Measurements from ENCODE around the gene RFPL3.
A peak's percentile ranks its signal among the peaks of the same experiment; 100 is the strongest.
"Not testable (repeated sequence)": the region's sequence is repeated elsewhere in the genome, so short reads cannot be mapped to it uniquely, and the experiment has no call there.

RFPL3 gene

GRCh38 chr22:32352681-32353080, 5.0 kb upstream of the RFPL3 start:
- no peak overlapping the region for H3K4me3 ChIP-seq (ENCODE audit: low read depth, low read length)
- no peak for DNase-seq (ENCODE audit: low read depth)
- TF ChIP-seq CTCF (conservative IDR thresholded peaks at IDR 0.05; ENCODE audit: low read depth, low read length): no peak

GRCh38 chr22:32353292-32353691, 4.4 kb upstream of the RFPL3 start:
- TF ChIP-seq CTCF (conservative IDR thresholded peaks at IDR 0.05; ENCODE audit: low read depth, low read length): no peak
- DNase-seq (ENCODE audit: low read depth): no peak
- H3K4me3 ChIP-seq (ENCODE audit: low read depth, low read length): no peak overlapping the region

- H3K4me3 ChIP-seq (ENCODE audit: low read depth, low read length): no peak overlapping the region
- no peak for TF ChIP-seq CTCF (conservative IDR thresholded peaks at IDR 0.05; ENCODE audit: low read depth, low read length)
- no peak for DNase-seq (ENCODE audit: low read depth)
Observed at GRCh38 chr22:32353840-32354239, 3.8 kb upstream of the RFPL3 start.

- no peak overlapping the region for H3K4me3 ChIP-seq (ENCODE audit: low read depth, low read length)
- no peak for TF ChIP-seq CTCF (conservative IDR thresholded peaks at IDR 0.05; ENCODE audit: low read depth, low read length)
- peak; percentile 29 for DNase-seq (ENCODE audit: low read depth)
Observed at GRCh38 chr22:32354360-32355351, 3.0 kb upstream of the RFPL3 start.

- no peak overlapping the region for H3K4me3 ChIP-seq (ENCODE audit: low read depth, low read length)
- peak; percentile 27 for TF ChIP-seq CTCF (conservative IDR thresholded peaks at IDR 0.05; ENCODE audit: low read depth, low read length)
- DNase-seq (ENCODE audit: low read depth): peak; percentile 10
Observed at GRCh38 chr22:32355760-32356159, 1.9 kb upstream of the RFPL3 start.

GRCh38 chr22:32360096-32360495, 2.4 kb downstream of the RFPL3 start:
- H3K4me3 ChIP-seq (ENCODE audit: low read depth, low read length); DNase-seq (ENCODE audit: low read depth): not testable (repeated sequence)

GRCh38 chr22:32361257-32361656, 3.6 kb downstream of the RFPL3 start:
- TF ChIP-seq CTCF (conservative IDR thresholded peaks at IDR 0.05; ENCODE audit: low read depth, low read length): no peak
- no peak overlapping the region for H3K4me3 ChIP-seq (ENCODE audit: low read depth, low read length)
- DNase-seq (ENCODE audit: low read depth): no peak

All from choroid plexus epithelial cell (primary cell).